GM12865 (cell line): Measurements from ENCODE around the gene CCDC149.

Experiments used
- DNase-seq: peaks from one replicate; pipeline ENCODE4 v3.0.0; 2010; ENCODE audit warnings: low read depth
- H3K4me3 ChIP-seq: 2 replicates; pipeline ENCODE4 v1.5.1; 2011; ENCODE audit warnings: mild to moderate bottlenecking, low read depth, low read length, control low read depth
- CTCF ChIP-seq: IDR thresholded peaks from 2 replicates; pipeline ENCODE4 v1.5.1; 2011; ENCODE audit warnings: low read length, control low read depth, low read depth, inconsistent platforms; ENCODE audit not compliant: insufficient read depth; ENCODE audit errors: missing control alignments

CCDC149 gene

GRCh38 chr4:24937176-24937916 lies 24.5 kb upstream of the CCDC149 start:
- TF ChIP-seq CTCF, result no peak
- no peak overlapping the region for H3K4me3 ChIP-seq
- no peak for DNase-seq

- no peak overlapping the region for H3K4me3 ChIP-seq
- TF ChIP-seq CTCF, result no peak
- DNase-seq, result no peak
Measured at GRCh38 chr4:24935856-24936255, 23.0 kb upstream of the CCDC149 start.

- H3K4me3 ChIP-seq, result no peak overlapping the region
- DNase-seq, result no peak
- TF ChIP-seq CTCF, result no peak
Measured at GRCh38 chr4:24934311-24934710, 21.5 kb upstream of the CCDC149 start.

- H3K4me3 ChIP-seq, result no peak overlapping the region
- no peak for TF ChIP-seq CTCF
- DNase-seq, result no peak
Measured at GRCh38 chr4:24933684-24934275, 20.9 kb upstream of the CCDC149 start.

- DNase-seq, result no peak
- no peak for TF ChIP-seq CTCF
- no peak overlapping the region for H3K4me3 ChIP-seq
Measured at GRCh38 chr4:24932515-24933225, 19.8 kb upstream of the CCDC149 start.

GRCh38 chr4:24930151-24930550 lies 17.3 kb upstream of the CCDC149 start:
- DNase-seq, result no peak
- TF ChIP-seq CTCF, result no peak

More at GRCh38 chr4:24930151-24930550, 17.3 kb upstream of the CCDC149 start:
- H3K4me3 ChIP-seq, result no peak overlapping the region
